ENCODE data around the gene BLACAT1. TPM values are rescaled to one million over a fixed set of nuclear protein-coding genes. Genes with fewer than 3 reads are reported as not detected.

Gene BLACAT1
- total and polyA plus RNA-seq, 9 of the 15 experiments (the other 6 are each of a cell fraction or from before 2014, with no cell fraction given): 0.10 to 5.9 (median 0.73) TPM

GRCh38 chr1:205491794-205492193 lies 35.9 kb upstream of the BLACAT1 start (continued):
- no peak for TF ChIP-seq ZNF609 (CRISPR knock-in tag; IDR thresholded peaks at IDR 0.05; ENCODE audit: borderline replicate concordance)

GRCh38 chr1:205488074-205488723 lies 32.4 kb upstream of the BLACAT1 start:
- no peak overlapping the region for H3K9ac ChIP-seq (ENCODE audit: insufficient read depth in 1 of 2, low read depth in 2 of 2, low read length in 2 of 2)
- TF ChIP-seq ZBTB17 (CRISPR knock-in tag; IDR thresholded peaks at IDR 0.05): no peak
- TF ChIP-seq GMEB1 (CRISPR knock-in tag; IDR thresholded peaks at IDR 0.05): no peak
- no peak for TF ChIP-seq NR2C2 (CRISPR knock-in tag; IDR thresholded peaks at IDR 0.05)
- no peak for TF ChIP-seq NR2C2 (tag; IDR thresholded peaks at IDR 0.05)
- no peak for TF ChIP-seq HDAC8 (tag; IDR thresholded peaks at IDR 0.05)
- no peak for TF ChIP-seq TOE1 (IDR thresholded peaks at IDR 0.05; ENCODE audit: borderline replicate concordance)
- no peak for TF ChIP-seq TOE1 (CRISPR knock-in tag; IDR thresholded peaks at IDR 0.05; ENCODE audit: borderline replicate concordance, low read depth)
- TF ChIP-seq PKNOX1 (IDR thresholded peaks at IDR 0.05): no peak
- TF ChIP-seq ZEB2 (IDR thresholded peaks at IDR 0.05): no peak
- peak; percentile 84 to 90 for TF ChIP-seq RAD21 (CRISPR knock-in tag; conservative IDR thresholded peaks at IDR 0.05 in 1 of 2, IDR thresholded peaks at IDR 0.05 in 1 of 2)

More at GRCh38 chr1:205488074-205488723, 32.4 kb upstream of the BLACAT1 start:
- WGBS (ENCODE audit: insufficient coverage, low coverage, missing lambda C conversion rate): 11% methylated on average over 9 of the region's 9 CpGs
- no peaks in the 10 kb centered on the region for H3K9me1 ChIP-seq (ENCODE audit: control insufficient read depth, insufficient read depth, low read length)
- FAIRE-seq (peak; percentile 92), DNase-seq (ENCODE audit: extremely low read depth in 1 of 4, low spot score in 3 of 4) (peak; percentile 73 to 82 (median 76)), ATAC-seq (peak; percentile 88)
- intact Hi-C loops (cut with micrococcal nuclease) (loop anchor here (1.0 to 2.0 kb wide), 2 partner anchors 36 to 169 kb away; no protein-coding TSS in a partner anchor), in situ Hi-C loops (cut with MboI) (loop anchor here (5.0 to 10.0 kb wide), 3 partner anchors 34 to 133 kb away; partner anchors contain the start of gene KLHDC8A)
- POLR2A ChIA-PET: interaction anchor here (1.1 to 1.2 kb wide), 3 partner anchors 10 to 22 kb away, joined by 4 to 5 read pairs (median 5); no protein-coding TSS in a partner anchor
- no peaks in the 10 kb centered on the region for H3K9me3 ChIP-seq (replicated peaks; ENCODE audit: control insufficient read depth, insufficient read depth, low read depth, low read length)
- H3K79me2 ChIP-seq (ENCODE audit: control insufficient read depth, insufficient read depth, low read length): no peaks in the 10 kb centered on the region
- no peak overlapping the region for H3K27ac ChIP-seq (ENCODE audit: extremely low read depth, low read depth, low read length)
- no peak overlapping the region for H3K4me2 ChIP-seq (ENCODE audit: insufficient read depth, low read length)
- BruUV-seq (replicated peaks): no TSS peak
- CTCF ChIA-PET (ENCODE audit: low intra/inter-chr PET ratio): interaction anchor here (0.8 to 5.3 kb wide), 5 partner anchors 9 to 171 kb away, joined by 3 to 73 read pairs (median 4); no protein-coding TSS in a partner anchor
- H3K4me1 ChIP-seq (replicated peaks in 1 of 2; ENCODE audit: control insufficient read depth in 2 of 2, insufficient read depth in 2 of 2, low read length in 2 of 2): peaks cover 0 to 4% of the 10 kb centered on the region in 2 experiments; a peak in 1 of 5 replicates
- no peak overlapping the region for H2AFZ ChIP-seq (ENCODE audit: low read depth, low read length)
- no peaks in the 10 kb centered on the region for H3K36me3 ChIP-seq (ENCODE audit: control insufficient read depth, insufficient read depth, low read length)
- no peak overlapping the region for H3K4me3 ChIP-seq
- H3K27me3 ChIP-seq (ENCODE audit: control insufficient read depth in 2 of 2, insufficient read depth in 2 of 2, low read length in 2 of 2): peaks cover 18 to 55% of the 10 kb centered on the region in 2 experiments
- H4K20me1 ChIP-seq (replicated peaks; ENCODE audit: control insufficient read depth, insufficient read depth, low read length): peaks cover 21% of the 10 kb centered on the region
